M059J (cell line): ENCODE data around the gene KRTAP1-4. TPM values are rescaled to one million over a fixed set of nuclear protein-coding genes. Genes with fewer than 3 reads are reported as not detected.
"Not testable (repeated sequence)": the region's sequence is repeated elsewhere in the genome, so short reads cannot be mapped to it uniquely, and the experiment has no call there.

Experiments used
- DNase-seq: peaks from one replicate; pipeline ENCODE4 v3.0.0-alpha.2; 2012; ENCODE audit warnings: low read depth
- total RNA-seq: library from RNA; depleted of rRNA; stranded (reverse); fragments of >200 nt; shearing (Covaris generic); gene quantifications from 2 replicates; pipeline ENCODE4 v1.2.3, GENCODE V29; 2014; rRNA removed

The KRTAP1-4 gene
- not detected in 2 replicates for total RNA-seq

- no peak for DNase-seq
These were observed at the start of gene KRTAP1-4 for GRCh38 chr17:41029633-41030245. Gene KRTAP1-4, minus strand, starts transcription at chr17:41030195. Its CDS starts 117 bp downstream, at chr17:41030078.

- DNase-seq: no peak
These were observed 46.8 kb upstream of the KRTAP1-4 start for GRCh38 chr17:41076788-41077187.

GRCh38 chr17:41073676-41074075 lies 43.7 kb upstream of the KRTAP1-4 start:
- DNase-seq: no peak

GRCh38 chr17:41071606-41072360 lies 41.8 kb upstream of the KRTAP1-4 start:
- no peak for DNase-seq

- DNase-seq: no peak
These were observed 39.0 kb upstream of the KRTAP1-4 start for GRCh38 chr17:41069031-41069430.

GRCh38 chr17:41067281-41067680 lies 37.3 kb upstream of the KRTAP1-4 start:
- no peak for DNase-seq

GRCh38 chr17:41065829-41066624 lies 36.0 kb upstream of the KRTAP1-4 start, which contains the start of gene KRTAP2-4:
Gene KRTAP2-4, minus strand, starts transcription at chr17:41065879. Its CDS starts 34 bp downstream, at chr17:41065845.
- DNase-seq: peak; percentile 97

GRCh38 chr17:41065016-41065689 lies 35.2 kb upstream of the KRTAP1-4 start:
- DNase-seq: not testable (repeated sequence)

- DNase-seq: peak; percentile 49
These were observed 34.3 kb upstream of the KRTAP1-4 start for GRCh38 chr17:41064301-41064700.

- peak; percentile 61 for DNase-seq
These were observed 33.5 kb upstream of the KRTAP1-4 start for GRCh38 chr17:41063449-41063848.

GRCh38 chr17:41061964-41062363 lies 32.0 kb upstream of the KRTAP1-4 start:
- DNase-seq: peak; percentile 94

- DNase-seq: peak; percentile 97
These were observed 30.1 kb upstream of the KRTAP1-4 start, which contains the start of gene KRTAP2-3 for GRCh38 chr17:41060052-41060604. Gene KRTAP2-3, minus strand, starts transcription at chr17:41060114. Its CDS starts 64 bp downstream, at chr17:41060050.

GRCh38 chr17:41059276-41060051 lies 29.5 kb upstream of the KRTAP1-4 start:
- DNase-seq: peak; percentile 92

- peak; percentile 58 for DNase-seq
These were observed 28.7 kb upstream of the KRTAP1-4 start for GRCh38 chr17:41058741-41059140.

GRCh38 chr17:41057547-41057946 lies 27.6 kb upstream of the KRTAP1-4 start:
- DNase-seq: no peak

GRCh38 chr17:41055130-41055529 lies 25.1 kb upstream of the KRTAP1-4 start, which contains the start of gene KRTAP2-2:
Gene KRTAP2-2, minus strand, starts transcription at chr17:41055230. Its CDS starts 19 bp downstream, at chr17:41055211.
- not testable (repeated sequence) for DNase-seq

GRCh38 chr17:41054556-41054955 lies 24.6 kb upstream of the KRTAP1-4 start:
- DNase-seq: not testable (repeated sequence)

- no peak for DNase-seq
These were observed 24.0 kb upstream of the KRTAP1-4 start for GRCh38 chr17:41054025-41054424.

GRCh38 chr17:41052566-41052965 lies 22.6 kb upstream of the KRTAP1-4 start:
- peak; percentile 79 for DNase-seq

- peak; percentile 96 for DNase-seq
These were observed 19.1 kb upstream of the KRTAP1-4 start for GRCh38 chr17:41049110-41049509.
